NB4 (cell line): ENCODE data around the gene ARSB.

Experiments used
- DNase-seq: peaks from one replicate; pipeline ENCODE4 v3.0.0; 2010; ENCODE audit warnings: low read depth
- H3K4me3 ChIP-seq: one replicate; pipeline ENCODE4 v1.5.1; 2011; ENCODE audit warnings: mild to moderate bottlenecking, low read depth, low read length, moderate library complexity
- CTCF ChIP-seq: IDR thresholded peaks from one replicate; pipeline ENCODE4 v1.5.1; 2012; ENCODE audit warnings: low read depth, low read length
- MAX ChIP-seq: IDR thresholded peaks from 2 replicates; pipeline ENCODE4 v1.6.1; 2011; ENCODE audit warnings: low read depth, low read length
- MYC ChIP-seq: IDR thresholded peaks from 2 replicates; pipeline ENCODE4 v1.6.1; 2011; ENCODE audit warnings: low read depth, low read length
- POLR2A ChIP-seq: IDR thresholded peaks from 2 replicates; pipeline ENCODE4 v1.6.1; 2011; ENCODE audit warnings: mild to moderate bottlenecking; ENCODE audit not compliant: insufficient read length; ENCODE audit errors: extremely low read depth

The ARSB gene

GRCh38 chr5:78731884-78732283, 253.2 kb downstream of the ARSB start:
- no peak for TF ChIP-seq CTCF
- TF ChIP-seq POLR2A = no peak
- no peak for TF ChIP-seq MAX
- no peak for TF ChIP-seq MYC
- DNase-seq = no peak
- H3K4me3 ChIP-seq = no peak overlapping the region

GRCh38 chr5:78730300-78731094, 254.6 kb downstream of the ARSB start:
- H3K4me3 ChIP-seq = no peak overlapping the region
- no peak for DNase-seq
- TF ChIP-seq MAX (no peak), CTCF (no peak), MYC (no peak), POLR2A (no peak)

GRCh38 chr5:78727786-78728761, 257.0 kb downstream of the ARSB start:
- no peak overlapping the region for H3K4me3 ChIP-seq
- DNase-seq = no peak
- TF ChIP-seq POLR2A (no peak), MAX (no peak), MYC (no peak), CTCF (no peak)
